GM12878 (cell line): ENCODE data around the gene CCDC136. TPM values are rescaled to one million over a fixed set of nuclear protein-coding genes. Genes with fewer than 3 reads are reported as not detected.

Experiments
- BHLHE40 ChIP-seq, 2 experiments: fragments of 450-650 bp in 1 of 2; IDR thresholded peaks; 2 replicates each; pipeline ENCODE4 v1.6.1; 2011 to 2017; ENCODE audit warnings: low read depth in 2 of 2, borderline replicate concordance in 1 of 2, improper control_type of control experiment in 1 of 2, low read length in 1 of 2, mild to moderate bottlenecking in 1 of 2
- EZH2 ChIP-seq: IDR thresholded peaks from 2 replicates; pipeline ENCODE4 v1.6.1; 2012; ENCODE audit warnings: low read depth, mild to moderate bottlenecking, control low read depth, inconsistent platforms, low read length, borderline replicate concordance; ENCODE audit not compliant: control insufficient read depth
- IKZF1 ChIP-seq: fragments of 450-650 bp; conservative IDR thresholded peaks from 2 replicates; pipeline ENCODE4 v1.6.1; 2017; ENCODE audit warnings: antibody characterized with exemption, mild to moderate bottlenecking
- IRF3 ChIP-seq: fragments of 450-650 bp; IDR thresholded peaks from 2 replicates; pipeline ENCODE4 v1.6.1; 2014; ENCODE audit warnings: mild to moderate bottlenecking
- IRF4 ChIP-seq: IDR thresholded peaks from 2 replicates; pipeline ENCODE4 v1.6.1; 2011; ENCODE audit warnings: low read depth, low read length
- MYC ChIP-seq: IDR thresholded peaks from 2 replicates; pipeline ENCODE4 v1.6.1; 2011; ENCODE audit warnings: mild to moderate bottlenecking, low read length, moderate library complexity, inconsistent platforms; ENCODE audit not compliant: insufficient read depth, insufficient replicate concordance, insufficient read length, severe bottlenecking
- NKRF ChIP-seq: fragments of 450-650 bp; conservative IDR thresholded peaks from 2 replicates; pipeline ENCODE4 v1.6.1; 2017; ENCODE audit warnings: mild to moderate bottlenecking, moderate library complexity
- NR2C2 ChIP-seq: IDR thresholded peaks from 2 replicates; pipeline ENCODE4 v1.6.1; 2011; ENCODE audit warnings: borderline replicate concordance, low read depth; ENCODE audit not compliant: control insufficient read depth, insufficient read length
- POLR2A ChIP-seq: IDR thresholded peaks from 2 replicates; pipeline ENCODE4 v1.6.1; 2011; ENCODE audit warnings: low read depth, mild to moderate bottlenecking, low read length
- POLR2AphosphoS5 ChIP-seq: IDR thresholded peaks from 2 replicates; pipeline ENCODE4 v1.6.1; 2011; ENCODE audit warnings: mild to moderate bottlenecking, low read length, inconsistent platforms
- RELA ChIP-seq: fragments of 450-650 bp; IDR thresholded peaks from 2 replicates; pipeline ENCODE4 v1.8.0; 2014; ENCODE audit warnings: borderline replicate concordance; ENCODE audit not compliant: partially characterized antibody
- SPI1 ChIP-seq: IDR thresholded peaks from 2 replicates; pipeline ENCODE4 v1.6.1; 2011; ENCODE audit warnings: low read depth, mild to moderate bottlenecking, low read length, moderate library complexity, borderline replicate concordance; ENCODE audit not compliant: insufficient read depth
- TCF7 ChIP-seq: IDR thresholded peaks from 2 replicates; pipeline ENCODE4 v1.6.1; 2014; ENCODE audit warnings: antibody characterized with exemption, borderline replicate concordance
- WRNIP1 ChIP-seq: IDR thresholded peaks from 2 replicates; pipeline ENCODE4 v1.6.1; 2011; ENCODE audit warnings: low read depth, low read length, improper control_type of control experiment, borderline replicate concordance
- ZNF622 ChIP-seq: fragments of 450-650 bp; IDR thresholded peaks from 2 replicates; pipeline ENCODE4 v1.6.1; 2017; ENCODE audit warnings: mild to moderate bottlenecking, inconsistent platforms
- polyA plus RNA-seq, 11 experiments: library from polyadenylated mRNA; depleted of rRNA in 4 of 11; unstranded in 6 of 11; stranded (reverse) in 5 of 11; fragments of >200 nt; fragmentation: Nextera tagmentation in 4 of 11; fragmentation: Illumina TruSeq in 1 of 11; extraction: Ambion mirVana in 4 of 11; extraction: Trizol in 1 of 11; gene quantifications; 1 replicate in 1 of 11; 2 replicates in 10 of 11; pipeline versions ENCODE4 v1.2.1 to v1.2.3, GENCODE V29; 2011 to 2016; ENCODE audit warnings: inconsistent platforms in 2 of 11, missing spikeins in 2 of 11, low read depth in 1 of 11
- total RNA-seq, 4 experiments: library from RNA; depleted of rRNA in 3 of 4; stranded (reverse); fragments of >200 nt in 3 of 4; fragmentation: Illumina TruSeq in 1 of 4; extraction: Trizol in 1 of 4; gene quantifications; 2 replicates each; pipeline versions ENCODE4 v1.2.1 to v1.2.3, GENCODE V29; 2013 to 2021

Gene CCDC136
- total and polyA plus RNA-seq, 10 of the 15 experiments (the other 5 are each of a cell fraction or from before 2014, with no cell fraction given) = 0.32 to 4.8 (median 1.5) TPM

GRCh38 chr7:128862571-128863432, 71.0 kb downstream of the CCDC136 start, which contains the start of gene ATP6V1F (continued):
- TF ChIP-seq EZH2 = no peak
- no peak for TF ChIP-seq TCF7
- TF ChIP-seq SPI1 = no peak
- no peak for TF ChIP-seq ZNF622
- TF ChIP-seq POLR2AphosphoS5 = peak; percentile 79
- TF ChIP-seq NKRF = peak; percentile 60; the same call in 1 of the 2 replicates
- TF ChIP-seq WRNIP1 = no peak
- TF ChIP-seq POLR2A = peak; percentile 90
- TF ChIP-seq IRF3 = no peak
- TF ChIP-seq RELA = peak; percentile 64
- no peak for TF ChIP-seq MYC
- peak in 1 of 2 experiments; percentile 28; a peak in 1 of 4 replicates for TF ChIP-seq BHLHE40 (IDR thresholded peaks at IDR 0.05; ENCODE audit: borderline replicate concordance in 1 of 2, low read depth in 2 of 2, low read length in 1 of 2)
- peak; percentile 97 for TF ChIP-seq IKZF1
- no peak for TF ChIP-seq NR2C2
- no peak for TF ChIP-seq IRF4
- TF ChIP-seq, all 136 proteins: peak for 25
